Measurements from ENCODE around the gene SLC27A1.
"Not testable (repeated sequence)": the region's sequence is repeated elsewhere in the genome, so short reads cannot be mapped to it uniquely, and the experiment has no call there.

The SLC27A1 gene

DNA sequence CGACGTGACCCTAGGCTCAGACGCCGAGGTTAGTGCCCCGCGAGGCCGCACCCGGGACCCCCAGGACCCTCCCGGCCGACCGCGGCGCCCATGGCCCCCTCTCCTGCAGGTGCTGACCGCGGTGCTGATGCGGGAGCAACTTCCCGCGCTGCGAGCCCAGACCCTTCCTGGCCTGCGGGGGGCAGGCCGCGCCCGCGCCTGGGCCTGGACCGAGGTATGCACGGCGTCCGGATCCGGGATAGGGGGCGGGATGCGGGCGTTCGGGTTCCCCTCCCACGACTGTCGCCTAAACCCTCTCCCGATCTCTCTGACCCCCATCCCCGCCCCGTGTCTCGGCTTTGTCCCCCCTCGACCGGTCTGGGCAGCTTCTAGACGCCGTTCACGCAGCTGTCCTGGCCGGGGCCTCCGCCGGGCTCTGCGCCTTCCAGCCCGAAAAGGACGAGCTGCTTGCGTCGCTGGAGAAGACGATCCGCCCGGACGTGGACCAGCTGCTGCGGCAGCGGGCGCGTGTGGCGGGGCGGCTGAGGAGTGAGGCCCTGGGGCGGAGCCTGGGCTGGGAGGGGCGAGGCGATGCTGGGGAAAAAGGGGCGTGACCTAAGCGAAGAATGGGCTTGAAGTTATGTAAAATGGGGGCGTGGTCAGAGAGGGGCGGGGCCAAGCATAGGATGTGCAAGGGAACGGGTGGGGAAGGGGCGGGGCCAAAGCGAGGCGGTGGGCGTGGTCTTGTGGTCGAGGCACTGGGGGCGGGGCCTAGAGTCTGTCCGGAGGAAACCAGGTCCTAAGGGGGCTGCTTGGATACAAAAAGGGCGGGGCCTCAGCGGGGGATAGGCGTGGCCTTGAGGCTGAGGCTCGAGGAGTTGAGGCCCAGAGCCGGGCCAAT, 69.2 kb downstream of the SLC27A1 start:
- DNase-seq (ENCODE audit: low spot score), result peak; percentile 95

- DNase-seq (ENCODE audit: low spot score), result no peak
Observed at GRCh38 chr19:17540174-17540573, 69.8 kb downstream of the SLC27A1 start.

- DNase-seq (ENCODE audit: low spot score), result no peak
Observed at GRCh38 chr19:17541184-17541759, 70.9 kb downstream of the SLC27A1 start.

DNA sequence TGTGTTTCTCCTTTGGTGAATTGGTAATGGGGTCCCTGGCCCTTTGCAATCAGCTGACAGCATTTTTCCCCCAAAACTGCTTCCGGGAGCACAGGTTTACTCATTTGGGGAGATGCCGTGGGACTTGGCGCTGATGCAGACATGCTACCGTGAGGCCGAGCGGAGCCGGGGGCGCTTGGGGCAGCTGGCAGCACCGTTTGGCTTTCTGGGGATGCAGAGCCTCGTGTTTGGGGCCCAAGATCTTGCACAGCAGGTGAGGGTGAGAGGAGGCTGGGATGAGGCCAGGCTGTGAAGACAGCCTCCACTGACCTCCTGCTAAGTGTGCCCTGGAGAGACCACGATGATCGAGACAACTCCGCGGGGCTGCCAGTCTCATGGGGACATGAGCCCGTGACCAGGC, 71.7 kb downstream of the SLC27A1 start:
- no peak for DNase-seq (ENCODE audit: low spot score)

- DNase-seq (ENCODE audit: low spot score), result no peak
Observed at GRCh38 chr19:17542793-17543582, 72.7 kb downstream of the SLC27A1 start.

DNA sequence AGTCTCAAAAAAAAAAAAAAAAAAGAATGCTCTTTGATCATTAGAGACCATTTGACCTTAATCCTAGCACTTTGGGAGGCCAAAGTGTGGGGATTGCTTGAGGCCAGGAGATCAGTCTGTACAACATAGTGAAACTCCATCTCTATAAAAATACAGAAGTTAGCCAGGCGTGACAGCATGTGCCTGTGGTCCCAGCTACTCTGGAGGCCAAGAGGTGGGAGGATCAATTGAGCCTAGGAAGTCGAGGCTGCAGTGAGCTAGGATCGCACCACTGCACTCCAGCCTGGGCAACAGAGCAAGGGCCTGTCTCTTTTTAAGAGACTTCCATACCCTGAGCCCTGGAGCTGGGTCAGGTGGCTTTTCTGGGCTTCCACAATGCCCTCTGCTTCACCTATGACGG, 73.7 kb downstream of the SLC27A1 start:
- DNase-seq (ENCODE audit: low spot score), result no peak

DNA sequence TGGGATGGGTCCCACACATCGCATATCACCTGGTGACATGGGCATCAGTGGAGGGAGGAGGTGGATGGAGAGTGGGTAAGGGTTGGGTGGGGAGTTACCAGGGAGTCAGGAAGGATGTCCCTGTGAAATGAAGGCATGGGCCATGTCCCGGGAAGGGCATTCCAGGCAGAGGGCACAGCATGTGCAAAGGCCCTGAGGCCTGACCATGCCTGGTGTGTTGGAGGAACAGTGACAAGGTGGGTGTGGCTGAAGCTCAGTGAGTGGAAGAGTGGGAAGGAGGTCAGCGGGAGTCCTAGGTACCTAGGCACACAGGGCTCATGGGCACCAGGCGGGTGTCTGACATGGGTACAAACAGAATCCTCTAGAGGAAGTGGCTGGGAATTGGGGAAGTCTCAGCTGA, 74.1 kb downstream of the SLC27A1 start:
- no peak for DNase-seq (ENCODE audit: low spot score)

DNA sequence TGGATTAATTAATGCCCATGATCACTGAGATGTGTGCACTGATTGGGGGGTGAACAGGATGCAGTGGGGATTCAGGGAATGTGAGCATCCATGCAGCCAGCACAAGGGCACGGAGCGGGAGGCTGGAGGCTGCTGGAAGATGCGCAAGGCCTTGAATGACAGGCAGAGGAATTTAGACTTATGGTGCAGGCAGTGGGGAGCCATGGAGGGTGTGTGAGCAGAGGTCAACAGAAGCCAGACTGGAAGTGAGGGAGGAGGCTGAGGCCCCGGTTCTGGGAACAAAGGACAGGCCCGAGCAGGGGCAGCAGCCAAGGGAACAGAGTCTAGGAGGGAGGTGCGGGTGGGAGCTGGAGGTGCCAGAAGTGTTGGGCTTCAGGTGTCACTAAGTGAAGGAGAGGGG, 77.8 kb downstream of the SLC27A1 start:
- no peak for DNase-seq (ENCODE audit: low spot score)

- no peak for DNase-seq (ENCODE audit: low spot score)
Observed at GRCh38 chr19:17549085-17549740, 78.9 kb downstream of the SLC27A1 start.

GRCh38 chr19:17550076-17550667, 79.8 kb downstream of the SLC27A1 start:
- DNase-seq (ENCODE audit: low spot score), result no peak

- DNase-seq (ENCODE audit: low spot score), result not testable (repeated sequence)
Observed at GRCh38 chr19:17552735-17553134, 82.4 kb downstream of the SLC27A1 start.

DNA sequence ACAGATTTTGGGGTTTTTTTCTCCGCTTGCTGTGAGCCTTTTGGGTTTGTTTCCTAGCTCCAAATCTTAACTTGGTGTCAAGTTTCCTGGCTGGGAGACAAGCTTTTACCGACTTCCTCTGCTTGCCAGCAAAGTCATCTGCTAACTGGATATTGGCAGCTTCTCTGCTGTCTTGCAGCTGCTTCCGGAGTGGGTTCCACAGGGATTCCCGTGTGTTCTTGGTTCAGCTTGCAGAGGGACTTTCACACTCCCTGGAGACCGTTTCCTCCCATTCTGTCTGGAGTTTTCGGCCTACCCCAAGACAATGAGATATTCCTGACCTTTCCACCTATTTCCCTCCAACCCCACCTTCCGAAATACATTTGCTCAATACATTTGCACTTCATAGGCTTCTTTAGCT, 82.9 kb downstream of the SLC27A1 start:
- no peak for DNase-seq (ENCODE audit: low spot score)

DNA sequence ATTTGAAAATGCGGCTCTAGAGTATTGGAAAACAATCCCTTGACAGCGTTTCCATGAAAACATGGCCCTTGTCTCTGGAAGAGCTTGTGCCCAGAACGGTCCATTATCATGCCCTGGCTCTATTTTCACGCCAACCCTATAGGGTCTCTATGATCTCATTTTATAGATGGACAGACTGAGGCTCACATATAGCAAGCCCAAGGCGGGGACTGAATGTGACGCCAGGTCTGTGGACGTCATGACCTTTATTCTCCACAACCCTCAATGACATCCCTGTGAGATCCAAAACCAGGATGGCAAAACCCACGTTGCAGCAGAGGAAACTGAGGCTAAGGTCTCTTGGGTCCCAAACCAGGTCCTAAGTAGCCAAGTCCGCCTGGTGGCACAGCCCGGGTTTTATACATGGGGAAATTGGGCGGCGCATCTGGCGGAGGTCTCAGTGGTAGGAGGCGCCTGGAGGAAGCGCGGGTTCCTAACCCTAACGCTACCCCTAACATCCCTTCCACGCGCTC, 84.7 kb downstream of the SLC27A1 start:
- DNase-seq (ENCODE audit: low spot score), result no peak

- peak; percentile 99 for DNase-seq (ENCODE audit: low spot score)
Observed at GRCh38 chr19:17555480-17555928, 85.2 kb downstream of the SLC27A1 start, which contains the start of gene COLGALT1. COLGALT1 (plus strand) TSS chr19:17555649; CDS start chr19:17555714, 65 bp downstream.
